MM.1S (cell line): Measurements from ENCODE around the gene REG4.

Source experiments
- DNase-seq: peaks from one replicate; pipeline ENCODE4 v3.0.0-alpha.2; 2015
- H2AFZ ChIP-seq: fragments of 300-600 bp; sonication (generic); 2 replicates; pipeline ENCODE4 v1.6.0; 2016; ENCODE audit warnings: antibody characterized with exemption, low read length
- H3F3A ChIP-seq: fragments of 300-600 bp; sonication (generic); 2 replicates; pipeline ENCODE4 v1.6.1; 2016; ENCODE audit warnings: mild to moderate bottlenecking, antibody characterized with exemption, low read length, moderate library complexity, mixed read lengths; ENCODE audit not compliant: insufficient read depth
- H3K27ac ChIP-seq: fragments of 300-600 bp; sonication (generic); 2 replicates; pipeline ENCODE4 v1.5.1; 2016; ENCODE audit warnings: mild to moderate bottlenecking, low read length
- H3K27me3 ChIP-seq: fragments of 300-600 bp; sonication (generic); replicated peaks from 2 replicates; pipeline ENCODE4 v1.6.0; 2016; ENCODE audit warnings: low read length; ENCODE audit not compliant: insufficient read depth
- H3K36me3 ChIP-seq: fragments of 300-600 bp; sonication (generic); replicated peaks from 2 replicates; pipeline ENCODE4 v1.6.1; 2016; ENCODE audit warnings: mild to moderate bottlenecking, low read length, mixed read lengths; ENCODE audit not compliant: insufficient read depth
- H3K4me1 ChIP-seq: fragments of 300-600 bp; sonication (generic); 2 replicates; pipeline ENCODE4 v1.6.1; 2016; ENCODE audit warnings: low read length, mixed read lengths
- H3K4me2 ChIP-seq: fragments of 300-600 bp; sonication (generic); 2 replicates; pipeline ENCODE4 v1.6.0; 2016; ENCODE audit warnings: low read depth, low read length
- H3K4me3 ChIP-seq: fragments of 300-600 bp; sonication (generic); 2 replicates; pipeline ENCODE4 v1.5.1; 2016; ENCODE audit warnings: low read length, mixed read lengths
- H3K79me2 ChIP-seq: fragments of 300-600 bp; sonication (generic); 2 replicates; pipeline ENCODE4 v1.6.1; 2016; ENCODE audit warnings: mixed run types, low read length, mixed read lengths
- H3K9ac ChIP-seq: fragments of 300-600 bp; sonication (generic); 2 replicates; pipeline ENCODE4 v1.6.1; 2016; ENCODE audit warnings: low read length, mixed read lengths
- H3K9me2 ChIP-seq: fragments of 300-600 bp; sonication (generic); replicated peaks from 2 replicates; pipeline ENCODE4 v1.6.1; 2016; ENCODE audit warnings: mild to moderate bottlenecking, low read length, mixed read lengths; ENCODE audit not compliant: insufficient read depth
- H3K9me3 ChIP-seq: fragments of 300-600 bp; sonication (generic); replicated peaks from 2 replicates; pipeline ENCODE4 v1.6.1; 2016; ENCODE audit warnings: mild to moderate bottlenecking, low read length, mixed read lengths; ENCODE audit not compliant: insufficient read depth
- H4K20me1 ChIP-seq: fragments of 300-600 bp; sonication (generic); 2 replicates; pipeline ENCODE4 v1.6.1; 2016; ENCODE audit warnings: mild to moderate bottlenecking, low read length, moderate library complexity, mixed read lengths; ENCODE audit not compliant: insufficient read depth
- EZH2 ChIP-seq: fragments of 300-600 bp; sonication (generic); optimal IDR thresholded peaks from 2 replicates; pipeline ENCODE3; 2017; ENCODE audit warnings: low read depth, mild to moderate bottlenecking, antibody characterized with exemption, low read length, mixed read lengths
- EZH2phosphoT487 ChIP-seq: fragments of 300-600 bp; sonication (generic); IDR thresholded peaks from 2 replicates; pipeline ENCODE4 v1.6.1; 2018; ENCODE audit warnings: antibody characterized with exemption, low read length
- TF ChIP-seq, protein P1 (sequence below): fragments of 300-600 bp; sonication (generic); IDR thresholded peaks from 2 replicates; pipeline ENCODE4 v1.5.1; 2016; ENCODE audit warnings: antibody characterized with exemption, low read length, mixed read lengths

The REG4 gene

DNA sequence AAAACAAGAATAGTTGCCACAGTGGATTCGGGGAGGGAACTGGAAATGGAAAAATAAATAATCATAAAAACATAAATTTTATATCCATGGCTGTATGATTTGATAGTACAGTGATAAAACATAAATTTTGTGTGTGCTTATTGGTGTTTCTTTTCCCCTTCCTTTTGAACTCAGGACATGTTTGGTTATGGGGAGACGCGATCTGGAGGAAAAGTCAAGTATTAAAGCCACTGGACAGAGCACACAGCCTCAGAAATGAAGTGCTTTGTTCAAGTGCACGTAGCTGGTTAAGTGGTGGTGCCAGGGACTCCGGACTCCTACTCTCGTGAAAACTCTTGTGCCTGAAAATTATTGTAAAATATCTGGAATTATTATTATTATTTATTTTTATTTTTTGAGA lies 32.9 kb downstream of the REG4 start:
- Histone ChIP-seq H3K9ac (no peak overlapping the region), H3K4me3 (no peak overlapping the region), H3K36me3 (no peaks in the 10 kb centered on the region), H3F3A (no peaks in the 10 kb centered on the region), H3K4me1 (no peaks in the 10 kb centered on the region), H3K4me2 (no peak overlapping the region), H2AFZ (no peak overlapping the region), H3K79me2 (no peaks in the 10 kb centered on the region), H3K27ac (no peak overlapping the region), H3K9me3 (no peaks in the 10 kb centered on the region), H3K9me2 (no peaks in the 10 kb centered on the region), H4K20me1 (no peaks in the 10 kb centered on the region), H3K27me3 (no peaks in the 10 kb centered on the region)
- no peak for DNase-seq
- no peak for TF ChIP-seq EZH2phosphoT487
- no peak for TF ChIP-seq EZH2
- TF ChIP-seq, protein P1, sequence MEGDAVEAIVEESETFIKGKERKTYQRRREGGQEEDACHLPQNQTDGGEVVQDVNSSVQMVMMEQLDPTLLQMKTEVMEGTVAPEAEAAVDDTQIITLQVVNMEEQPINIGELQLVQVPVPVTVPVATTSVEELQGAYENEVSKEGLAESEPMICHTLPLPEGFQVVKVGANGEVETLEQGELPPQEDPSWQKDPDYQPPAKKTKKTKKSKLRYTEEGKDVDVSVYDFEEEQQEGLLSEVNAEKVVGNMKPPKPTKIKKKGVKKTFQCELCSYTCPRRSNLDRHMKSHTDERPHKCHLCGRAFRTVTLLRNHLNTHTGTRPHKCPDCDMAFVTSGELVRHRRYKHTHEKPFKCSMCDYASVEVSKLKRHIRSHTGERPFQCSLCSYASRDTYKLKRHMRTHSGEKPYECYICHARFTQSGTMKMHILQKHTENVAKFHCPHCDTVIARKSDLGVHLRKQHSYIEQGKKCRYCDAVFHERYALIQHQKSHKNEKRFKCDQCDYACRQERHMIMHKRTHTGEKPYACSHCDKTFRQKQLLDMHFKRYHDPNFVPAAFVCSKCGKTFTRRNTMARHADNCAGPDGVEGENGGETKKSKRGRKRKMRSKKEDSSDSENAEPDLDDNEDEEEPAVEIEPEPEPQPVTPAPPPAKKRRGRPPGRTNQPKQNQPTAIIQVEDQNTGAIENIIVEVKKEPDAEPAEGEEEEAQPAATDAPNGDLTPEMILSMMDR: no peak

DNA sequence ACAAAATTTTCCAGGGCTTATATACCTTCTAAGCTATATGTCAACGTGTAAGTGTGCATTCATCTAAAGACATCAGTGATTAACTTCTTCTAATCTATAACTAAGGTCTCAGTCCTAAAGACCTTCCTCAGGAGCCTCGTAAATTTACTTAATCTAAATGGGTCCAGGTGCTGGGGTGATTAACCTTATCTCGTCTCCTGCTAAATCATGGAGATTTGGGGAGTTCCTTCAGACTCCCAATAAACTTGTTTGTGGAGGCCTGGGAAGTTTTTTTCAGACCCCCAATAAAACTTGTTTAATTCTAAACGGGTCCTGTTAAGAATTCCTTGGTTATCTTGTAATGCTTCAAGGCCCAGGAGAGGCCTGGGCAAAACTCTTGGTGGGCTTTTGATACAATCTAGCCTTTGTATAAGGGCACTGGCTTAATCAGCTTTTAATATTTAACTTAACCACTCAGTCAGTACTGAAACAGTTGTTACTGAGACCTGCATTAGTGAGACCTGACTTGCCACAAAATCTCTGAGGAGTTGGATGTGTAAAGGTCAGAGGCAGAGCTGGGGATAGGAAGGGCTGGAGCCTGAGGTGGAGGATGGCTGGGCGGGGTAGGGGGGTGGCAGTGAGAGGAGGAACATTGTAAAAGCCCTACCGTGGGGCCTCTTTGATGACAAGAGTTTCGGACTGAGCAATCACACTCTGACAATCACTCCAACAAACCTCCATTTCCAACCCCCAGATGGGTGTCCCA lies 36.3 kb downstream of the REG4 start:
- no peaks in the 10 kb centered on the region for H3K4me1 ChIP-seq
- H3K4me2 ChIP-seq: no peak overlapping the region
- no peak overlapping the region for H3K4me3 ChIP-seq
- DNase-seq: no peak
- H3K27ac ChIP-seq: no peak overlapping the region
- H4K20me1 ChIP-seq: no peaks in the 10 kb centered on the region
- H3K27me3 ChIP-seq: no peaks in the 10 kb centered on the region
- TF ChIP-seq EZH2phosphoT487 (no peak), EZH2 (no peak)
- TF ChIP-seq, protein P1: no peak
- H3K36me3 ChIP-seq: no peaks in the 10 kb centered on the region
- H3F3A ChIP-seq: no peaks in the 10 kb centered on the region
- H2AFZ ChIP-seq: no peak overlapping the region
- H3K79me2 ChIP-seq: no peaks in the 10 kb centered on the region
- H3K9ac ChIP-seq: no peak overlapping the region
- no peaks in the 10 kb centered on the region for H3K9me3 ChIP-seq
- H3K9me2 ChIP-seq: no peaks in the 10 kb centered on the region

DNA sequence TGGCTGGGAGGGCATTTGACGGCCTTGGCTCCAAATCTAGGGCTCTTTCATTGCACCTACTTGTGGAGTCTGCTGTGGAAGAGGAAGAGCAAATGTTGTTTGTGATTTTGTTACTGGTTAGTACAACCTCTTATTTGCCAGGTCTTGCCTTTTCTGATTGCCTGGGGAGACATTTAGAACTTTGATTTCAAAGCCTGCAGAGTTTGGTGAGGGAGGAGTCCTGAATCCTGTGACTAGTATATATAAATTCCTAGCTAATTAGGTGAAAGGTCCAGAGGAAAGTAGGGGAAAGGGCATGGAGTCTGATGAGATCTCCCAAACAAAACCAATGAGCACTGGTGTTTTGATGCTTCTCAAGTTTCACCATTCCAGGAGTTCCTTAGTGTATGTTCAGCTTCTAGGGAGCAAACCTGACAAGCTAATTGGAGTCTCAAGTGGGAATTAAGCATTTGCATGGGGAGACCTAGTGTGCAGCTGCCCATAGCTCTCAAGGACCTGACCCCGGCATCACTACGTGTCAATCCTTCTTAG lies 37.5 kb downstream of the REG4 start:
- Histone ChIP-seq H3K36me3 (no peaks in the 10 kb centered on the region), H4K20me1 (no peaks in the 10 kb centered on the region), H3K27ac (no peak overlapping the region), H3K4me3 (no peak overlapping the region), H3K4me2 (no peak overlapping the region), H3K9ac (no peak overlapping the region), H3K79me2 (no peaks in the 10 kb centered on the region), H3K27me3 (no peaks in the 10 kb centered on the region), H2AFZ (no peak overlapping the region), H3K4me1 (no peaks in the 10 kb centered on the region), H3F3A (no peaks in the 10 kb centered on the region), H3K9me3 (no peaks in the 10 kb centered on the region), H3K9me2 (no peaks in the 10 kb centered on the region)
- DNase-seq: no peak
- no peak for TF ChIP-seq EZH2phosphoT487
- TF ChIP-seq, protein P1: no peak
- no peak for TF ChIP-seq EZH2
